Measurements from ENCODE around the gene ADORA2B. TPM values are rescaled to one million over a fixed set of nuclear protein-coding genes. Genes with fewer than 3 reads are reported as not detected.
"Not testable (repeated sequence)": the region's sequence is repeated elsewhere in the genome, so short reads cannot be mapped to it uniquely, and the experiment has no call there.

ADORA2B gene
- total and polyA plus RNA-seq, 4 experiments from 2014 or later: 0.23 to 1.8 (median 0.41) TPM

DNA sequence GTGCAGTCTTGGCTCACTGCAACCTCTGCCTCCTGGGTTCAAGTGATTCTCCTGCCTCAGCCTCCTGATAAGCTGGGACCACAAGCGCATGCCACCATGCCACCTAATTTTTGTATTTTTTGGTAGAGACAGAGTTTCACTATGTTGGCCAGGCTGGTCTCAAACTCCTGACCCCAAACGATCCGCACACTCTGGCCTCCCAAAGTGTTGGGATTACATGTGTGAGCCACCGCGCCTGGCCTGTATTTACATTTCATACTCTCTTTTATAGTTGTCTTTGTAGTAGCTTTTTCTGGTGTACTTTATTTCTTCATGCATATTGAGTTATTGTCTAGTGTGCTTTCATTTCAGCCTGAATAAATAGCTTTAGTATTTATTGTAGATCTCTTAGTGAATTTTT is 10.1 kb upstream of the ADORA2B start:
- Mint-ChIP-seq H3K9me3 (no peaks in the 10 kb centered on the region), H3K27ac (no peak overlapping the region), H3K4me3 (no peak overlapping the region), H3K36me3 (no peaks in the 10 kb centered on the region), H3K4me1 (no peaks in the 10 kb centered on the region), H3K27me3 (peaks cover 3 to 5% of the 10 kb centered on the region in 2 donors)
- Histone ChIP-seq H3K36me3 (ENCODE audit: insufficient read depth, low read length) (no peaks in the 10 kb centered on the region), H3K27me3 (ENCODE audit: insufficient read depth, low read length) (no peaks in the 10 kb centered on the region), H3K4me1 (ENCODE audit: insufficient read depth, low read length) (no peaks in the 10 kb centered on the region), H3K4me3 (ENCODE audit: low read length in 2 of 2) (no peak overlapping the region), H3K9me3 (ENCODE audit: control insufficient read depth in 1 of 2, low read length in 2 of 2) (no peaks in the 10 kb centered on the region), H3K27ac (ENCODE audit: low read depth, low read length) (no peak overlapping the region)
- CTCF ChIA-PET (ENCODE audit: partially characterized antibody): interaction anchor here (1.3 kb wide), 1 partner anchor 9 kb away, joined by 3 read pairs; no protein-coding TSS in a partner anchor
- DNase-seq: no peak
- intact Hi-C loops (cut with micrococcal nuclease): no loop called here
- POLR2A ChIA-PET (ENCODE audit: partially characterized antibody): no interaction called here

DNA sequence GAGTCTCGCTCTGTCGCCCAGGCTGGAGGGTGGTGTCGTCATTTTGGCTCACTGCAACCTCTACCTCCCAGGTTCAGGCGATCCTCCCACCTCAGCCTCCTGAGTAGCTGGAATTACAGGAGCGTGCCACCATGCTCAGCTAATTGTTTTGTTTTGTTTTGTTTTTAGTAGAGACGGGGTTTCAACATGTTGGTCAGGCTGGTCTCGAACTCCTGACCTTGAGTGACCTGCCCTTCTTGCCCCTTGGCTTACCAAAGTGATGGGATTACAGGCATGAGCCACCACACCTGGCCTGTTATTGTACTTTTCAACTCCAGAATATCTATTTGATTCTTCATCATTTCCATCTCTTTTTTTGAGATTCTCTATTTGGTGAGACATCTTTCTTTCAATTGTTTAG is 9.0 kb upstream of the ADORA2B start:
- DNase-seq: no peak
- ChIA-PET CTCF (ENCODE audit: partially characterized antibody) (interaction anchor here (1.3 kb wide), 1 partner anchor 8 kb away, joined by 3 read pairs; no protein-coding TSS in a partner anchor), POLR2A (ENCODE audit: partially characterized antibody) (no interaction called here)
- no peak overlapping the region for H3K4me3 ChIP-seq (ENCODE audit: low read length in 2 of 2)
- Mint-ChIP-seq H3K27me3 (peaks cover 6 to 8% of the 10 kb centered on the region in 2 donors), H3K9me3 (no peaks in the 10 kb centered on the region), H3K4me1 (no peaks in the 10 kb centered on the region), H3K27ac (no peak overlapping the region), H3K4me3 (no peak overlapping the region), H3K36me3 (no peaks in the 10 kb centered on the region)
- intact Hi-C loops (cut with micrococcal nuclease): no loop called here
- no peaks in the 10 kb centered on the region for H3K9me3 ChIP-seq (ENCODE audit: control insufficient read depth in 1 of 2, low read length in 2 of 2)
- no peak overlapping the region for H3K27ac ChIP-seq (ENCODE audit: low read depth, low read length)
- H3K36me3 ChIP-seq (ENCODE audit: insufficient read depth, low read length): no peaks in the 10 kb centered on the region
- H3K27me3 ChIP-seq (ENCODE audit: insufficient read depth, low read length): no peaks in the 10 kb centered on the region
- H3K4me1 ChIP-seq (ENCODE audit: insufficient read depth, low read length): no peaks in the 10 kb centered on the region

DNA sequence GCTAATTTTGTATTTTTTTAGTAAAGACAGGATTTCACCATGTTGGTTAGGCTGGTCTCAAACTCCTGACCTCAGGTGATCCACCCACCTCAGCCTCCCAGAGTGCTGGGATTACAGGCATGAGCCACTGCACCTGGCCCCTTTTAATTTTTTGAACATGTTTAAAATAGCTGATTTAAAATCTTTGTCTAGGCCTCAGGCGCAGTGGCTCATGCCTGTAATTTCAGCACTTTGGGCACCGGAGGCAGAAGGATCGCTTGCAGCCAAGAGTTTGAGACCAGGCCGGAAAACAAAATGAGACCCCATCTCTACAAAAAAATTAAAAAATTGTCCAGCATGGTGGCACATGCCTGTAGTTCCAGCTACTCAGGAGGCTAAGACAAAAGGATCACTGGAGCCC is 8.4 kb upstream of the ADORA2B start:
- H3K4me3 Mint-ChIP-seq; H3K27ac ChIP-seq (ENCODE audit: low read depth, low read length); H3K27ac Mint-ChIP-seq; H3K27me3 ChIP-seq (ENCODE audit: insufficient read depth, low read length); H3K36me3 Mint-ChIP-seq; H3K4me1 Mint-ChIP-seq; CTCF ChIA-PET (ENCODE audit: partially characterized antibody); DNase-seq; H3K27me3 Mint-ChIP-seq; POLR2A ChIA-PET (ENCODE audit: partially characterized antibody); H3K4me3 ChIP-seq (ENCODE audit: low read length in 2 of 2); H3K36me3 ChIP-seq (ENCODE audit: insufficient read depth, low read length); intact Hi-C loops (cut with micrococcal nuclease); H3K4me1 ChIP-seq (ENCODE audit: insufficient read depth, low read length); H3K9me3 Mint-ChIP-seq; H3K9me3 ChIP-seq (ENCODE audit: control insufficient read depth in 1 of 2, low read length in 2 of 2): not testable (repeated sequence)

DNA sequence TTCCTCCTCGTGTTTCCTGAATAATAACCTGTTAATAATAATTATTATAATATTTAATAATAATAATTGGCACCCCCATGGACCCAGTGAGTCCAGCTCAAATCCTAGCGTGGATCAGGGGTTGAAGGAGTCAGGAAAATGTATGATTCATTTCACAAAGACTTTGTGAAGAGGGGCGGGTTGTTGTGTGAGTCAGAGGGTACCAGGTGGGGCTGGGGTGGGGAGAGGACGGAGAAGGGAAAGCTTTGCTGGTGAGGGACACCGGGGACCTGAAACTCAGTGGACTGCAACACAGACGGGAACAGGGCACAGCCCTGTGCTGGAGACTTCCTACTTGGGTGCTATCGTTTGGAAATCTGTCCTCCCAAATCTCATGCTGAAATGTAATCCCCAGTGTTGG is 3.1 kb upstream of the ADORA2B start:
- no peaks in the 10 kb centered on the region for H3K36me3 ChIP-seq (ENCODE audit: insufficient read depth, low read length)
- ChIA-PET POLR2A (ENCODE audit: partially characterized antibody) (no interaction called here), CTCF (ENCODE audit: partially characterized antibody) (no interaction called here)
- H3K4me1 ChIP-seq (ENCODE audit: insufficient read depth, low read length): peaks cover 6% of the 10 kb centered on the region
- DNase-seq: no peak
- Mint-ChIP-seq H3K27me3 (peaks cover 24 to 30% of the 10 kb centered on the region in 2 donors), H3K9me3 (no peaks in the 10 kb centered on the region), H3K4me3 (no peak overlapping the region), H3K27ac (no peak overlapping the region), H3K36me3 (no peaks in the 10 kb centered on the region), H3K4me1 (peaks cover 5 to 10% (median 7%) of the 10 kb centered on the region in 4 donors)
- H3K27ac ChIP-seq (ENCODE audit: low read depth, low read length): no peak overlapping the region
- H3K9me3 ChIP-seq (ENCODE audit: control insufficient read depth in 1 of 2, low read length in 2 of 2): no peaks in the 10 kb centered on the region
- H3K4me3 ChIP-seq (ENCODE audit: low read length in 2 of 2): no peak overlapping the region
- intact Hi-C loops (cut with micrococcal nuclease): no loop called here
- peaks cover 5% of the 10 kb centered on the region for H3K27me3 ChIP-seq (ENCODE audit: insufficient read depth, low read length)

DNA sequence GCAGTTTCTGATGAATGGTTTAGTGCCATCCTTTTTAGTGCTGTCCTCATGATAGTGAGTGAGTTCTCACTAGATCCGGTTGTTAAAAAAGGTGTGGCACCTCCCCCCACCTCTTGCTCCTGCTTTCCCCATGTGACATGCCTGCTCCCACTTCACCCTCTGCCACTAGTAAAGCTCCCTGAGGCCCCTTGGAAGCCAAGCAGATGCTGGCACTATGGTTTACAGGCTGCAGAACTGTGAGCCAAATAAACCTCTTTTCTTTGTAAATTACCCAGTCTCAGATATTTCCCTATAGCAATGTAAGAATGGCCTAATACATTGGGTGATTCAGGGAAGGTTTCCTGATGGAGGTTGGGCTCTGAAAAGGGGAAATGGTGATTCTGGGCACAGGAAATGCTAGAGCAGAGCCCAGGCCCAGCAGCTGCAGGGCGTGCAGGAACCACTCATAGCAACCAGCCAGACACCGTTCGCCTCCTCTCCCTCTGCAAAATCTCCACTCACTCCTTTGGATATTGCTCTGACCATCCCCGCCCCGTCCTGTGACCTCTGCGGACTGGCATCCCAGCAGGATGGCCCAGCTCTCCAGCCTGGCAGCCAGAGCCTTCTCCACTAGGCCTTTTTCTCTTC is 2.6 kb upstream of the ADORA2B start:
- Mint-ChIP-seq H3K9me3 (no peaks in the 10 kb centered on the region), H3K4me1 (peaks cover 5 to 10% (median 7%) of the 10 kb centered on the region in 4 donors), H3K27ac (no peak overlapping the region), H3K4me3 (no peak overlapping the region), H3K27me3 (peaks cover 25 to 28% of the 10 kb centered on the region in 2 donors), H3K36me3 (no peaks in the 10 kb centered on the region)
- Histone ChIP-seq H3K4me3 (ENCODE audit: low read length in 2 of 2) (no peak overlapping the region), H3K9me3 (ENCODE audit: control insufficient read depth in 1 of 2, low read length in 2 of 2) (no peaks in the 10 kb centered on the region), H3K27me3 (ENCODE audit: insufficient read depth, low read length) (peaks cover 5% of the 10 kb centered on the region), H3K36me3 (ENCODE audit: insufficient read depth, low read length) (no peaks in the 10 kb centered on the region), H3K27ac (ENCODE audit: low read depth, low read length) (no peak overlapping the region), H3K4me1 (ENCODE audit: insufficient read depth, low read length) (peaks cover 6% of the 10 kb centered on the region)
- CTCF ChIA-PET (ENCODE audit: partially characterized antibody): no interaction called here
- intact Hi-C loops (cut with micrococcal nuclease): no loop called here
- POLR2A ChIA-PET (ENCODE audit: partially characterized antibody): no interaction called here
- DNase-seq: no peak

DNA sequence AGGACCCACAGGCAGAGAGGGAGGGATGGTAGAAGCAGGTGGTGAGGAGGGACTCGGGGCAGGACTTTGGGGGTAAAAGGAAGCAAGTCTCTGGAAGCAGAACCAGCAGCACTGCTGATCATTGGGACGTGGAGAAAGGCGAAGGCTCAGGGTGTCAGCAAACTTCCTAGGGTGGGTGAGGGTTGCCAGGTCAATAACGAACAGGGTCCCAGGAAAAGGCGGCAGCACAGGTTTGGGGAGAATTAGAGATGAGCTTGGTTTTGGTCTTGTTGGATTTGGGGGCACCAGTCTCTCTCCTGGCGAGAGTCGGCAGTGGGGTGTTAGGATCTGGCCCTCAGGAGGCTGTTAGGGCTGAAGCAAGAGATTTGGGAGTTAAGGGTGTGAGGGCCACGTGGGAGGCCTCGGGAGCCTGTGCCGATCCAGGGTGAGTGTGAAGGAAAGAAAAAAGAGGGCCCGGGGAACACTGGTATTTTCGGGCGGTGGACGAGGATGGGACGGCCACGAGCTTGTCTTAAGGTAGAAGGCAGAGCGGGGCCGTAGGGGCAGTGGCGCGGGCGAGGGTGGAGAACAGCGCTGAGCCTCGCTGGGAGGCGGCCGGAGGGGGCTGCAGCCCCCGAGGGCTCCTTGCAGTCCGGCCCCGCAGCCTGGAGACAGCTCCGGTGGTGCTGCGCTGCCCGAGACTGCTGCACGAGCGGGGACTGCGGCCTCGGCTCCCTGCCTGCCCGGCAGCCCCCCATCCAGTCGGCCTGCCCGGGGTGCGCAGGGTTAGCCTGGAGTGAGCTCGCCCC is 765 bp upstream of the ADORA2B start:
- ChIA-PET POLR2A (ENCODE audit: partially characterized antibody) (interaction anchor here (1.2 to 1.6 kb wide), 2 partner anchors 10 to 56 kb away, joined by 5 read pairs; partner anchors contain the start of genes TTC19 and ZSWIM7), CTCF (ENCODE audit: partially characterized antibody) (interaction anchor here (0.9 to 1.2 kb wide), 2 partner anchors 9 to 50 kb away, joined by 3 read pairs; no protein-coding TSS in a partner anchor)
- Histone ChIP-seq H3K27me3 (ENCODE audit: insufficient read depth, low read length) (peaks cover 5% of the 10 kb centered on the region), H3K9me3 (ENCODE audit: control insufficient read depth in 1 of 2, low read length in 2 of 2) (no peaks in the 10 kb centered on the region), H3K36me3 (ENCODE audit: insufficient read depth, low read length) (no peaks in the 10 kb centered on the region), H3K4me3 (ENCODE audit: low read length in 2 of 2) (no peak overlapping the region), H3K27ac (ENCODE audit: low read depth, low read length) (no peak overlapping the region), H3K4me1 (ENCODE audit: insufficient read depth, low read length) (peaks cover 6% of the 10 kb centered on the region)
- Mint-ChIP-seq H3K4me1 (peaks cover 5 to 10% (median 7%) of the 10 kb centered on the region in 4 donors), H3K4me3 (peak overlapping the region; percentile 32 to 90 (median 81)), H3K27ac (peak overlapping the region in 1 of 7 donors; percentile 35), H3K9me3 (no peaks in the 10 kb centered on the region), H3K27me3 (peaks cover 26 to 27% of the 10 kb centered on the region in 2 donors), H3K36me3 (no peaks in the 10 kb centered on the region)
- no peak for DNase-seq
- intact Hi-C loops (cut with micrococcal nuclease): no loop called here

DNA sequence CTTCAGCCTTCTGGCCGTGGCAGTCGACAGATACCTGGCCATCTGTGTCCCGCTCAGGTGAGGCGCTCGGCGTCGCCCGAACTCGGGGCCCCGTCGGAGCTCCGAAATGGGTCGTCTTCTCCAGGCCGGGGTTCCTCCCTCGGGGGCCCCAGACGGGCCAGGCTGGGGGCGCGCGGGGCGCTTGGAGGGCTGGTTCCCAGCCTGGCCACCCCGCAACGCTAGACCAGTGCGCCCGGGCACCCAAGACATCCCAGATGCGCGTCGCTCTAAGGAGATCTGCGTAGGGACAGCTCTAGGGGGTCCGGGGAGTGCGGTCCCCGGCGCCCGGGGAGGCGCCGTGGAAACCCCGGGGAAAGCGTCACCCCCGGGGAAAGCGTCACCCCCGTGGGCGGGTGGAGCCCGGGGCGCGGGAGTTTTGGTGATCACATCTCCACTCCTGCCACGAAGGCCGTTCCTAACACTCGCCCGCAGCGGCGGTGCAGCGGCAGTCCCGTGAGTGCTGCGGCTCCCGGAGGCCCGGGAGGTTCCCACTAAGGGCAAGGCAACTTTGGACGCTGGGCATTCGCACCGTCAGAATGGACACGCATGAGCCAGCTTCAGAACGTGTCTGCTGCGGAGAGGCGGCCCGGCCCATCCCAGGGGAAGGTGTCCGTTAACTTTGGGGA is 729 bp downstream of the ADORA2B start:
- Mint-ChIP-seq H3K4me1 (peaks cover 5 to 10% (median 7%) of the 10 kb centered on the region in 4 donors), H3K27ac (no peak overlapping the region), H3K27me3 (peaks cover 24 to 31% of the 10 kb centered on the region in 2 donors), H3K4me3 (peak overlapping the region; percentile 77 to 87 (median 80)), H3K36me3 (no peaks in the 10 kb centered on the region), H3K9me3 (no peaks in the 10 kb centered on the region)
- Histone ChIP-seq H3K36me3 (ENCODE audit: insufficient read depth, low read length) (no peaks in the 10 kb centered on the region), H3K27ac (ENCODE audit: low read depth, low read length) (no peak overlapping the region), H3K9me3 (ENCODE audit: control insufficient read depth in 1 of 2, low read length in 2 of 2) (no peaks in the 10 kb centered on the region), H3K4me1 (ENCODE audit: insufficient read depth, low read length) (peaks cover 6% of the 10 kb centered on the region), H3K27me3 (ENCODE audit: insufficient read depth, low read length) (peaks cover 5% of the 10 kb centered on the region), H3K4me3 (ENCODE audit: low read length in 2 of 2) (peak overlapping the region in 1 of 2 donors; percentile 43)
- intact Hi-C loops (cut with micrococcal nuclease): loop anchor here (1.0 kb wide), 1 partner anchor 53 kb away; no protein-coding TSS in a partner anchor
- DNase-seq: no peak
- POLR2A ChIA-PET (ENCODE audit: partially characterized antibody): interaction anchor here (1.2 to 1.6 kb wide), 2 partner anchors 12 to 54 kb away, joined by 5 read pairs; partner anchors contain the start of genes TTC19 and ZSWIM7
- CTCF ChIA-PET (ENCODE audit: partially characterized antibody): interaction anchor here (0.9 kb wide), 1 partner anchor 13 kb away, joined by 3 read pairs; no protein-coding TSS in a partner anchor

All from CD4-positive, alpha-beta memory T cell (primary cell).